ENCODE results near the gene ADSL.

The ADSL gene

DNA sequence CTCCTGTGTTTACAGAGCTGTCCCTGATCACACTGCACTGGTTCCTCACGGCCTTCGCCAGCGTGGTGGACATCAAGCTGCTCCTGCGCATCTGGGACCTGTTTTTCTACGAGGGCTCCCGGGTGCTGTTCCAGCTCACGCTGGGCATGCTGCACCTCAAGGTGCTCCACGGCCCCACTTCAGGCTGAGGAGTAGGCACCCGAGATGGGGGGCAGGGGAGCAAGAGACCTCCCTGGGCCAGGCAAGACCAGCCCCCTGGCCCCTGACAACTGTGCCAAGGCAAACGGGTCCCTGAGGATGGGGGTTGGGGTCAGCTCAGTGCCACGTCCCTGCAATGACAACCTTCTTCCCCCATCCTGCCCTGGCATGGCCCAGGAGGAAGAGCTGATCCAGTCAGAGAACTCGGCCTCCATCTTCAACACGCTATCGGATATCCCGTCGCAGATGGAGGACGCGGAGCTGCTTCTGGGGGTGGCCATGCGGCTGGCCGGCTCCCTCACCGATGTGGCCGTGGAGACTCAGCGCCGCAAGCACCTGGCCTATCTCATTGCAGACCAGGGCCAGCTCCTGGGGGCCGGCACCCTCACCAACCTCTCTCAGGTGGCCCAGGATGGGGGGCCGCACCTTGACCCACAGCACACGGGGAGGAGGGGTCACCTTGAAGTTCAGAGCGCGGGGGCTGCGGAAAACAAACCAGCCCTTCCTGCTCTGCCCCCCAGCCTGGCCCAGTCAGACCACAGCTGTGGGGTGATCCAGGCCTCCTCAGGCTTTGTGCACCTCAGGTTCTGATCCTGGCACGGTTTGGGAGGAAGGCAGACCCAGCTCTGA, 60.0 kb downstream of the ADSL start:
- DNase-seq = no peak

DNA sequence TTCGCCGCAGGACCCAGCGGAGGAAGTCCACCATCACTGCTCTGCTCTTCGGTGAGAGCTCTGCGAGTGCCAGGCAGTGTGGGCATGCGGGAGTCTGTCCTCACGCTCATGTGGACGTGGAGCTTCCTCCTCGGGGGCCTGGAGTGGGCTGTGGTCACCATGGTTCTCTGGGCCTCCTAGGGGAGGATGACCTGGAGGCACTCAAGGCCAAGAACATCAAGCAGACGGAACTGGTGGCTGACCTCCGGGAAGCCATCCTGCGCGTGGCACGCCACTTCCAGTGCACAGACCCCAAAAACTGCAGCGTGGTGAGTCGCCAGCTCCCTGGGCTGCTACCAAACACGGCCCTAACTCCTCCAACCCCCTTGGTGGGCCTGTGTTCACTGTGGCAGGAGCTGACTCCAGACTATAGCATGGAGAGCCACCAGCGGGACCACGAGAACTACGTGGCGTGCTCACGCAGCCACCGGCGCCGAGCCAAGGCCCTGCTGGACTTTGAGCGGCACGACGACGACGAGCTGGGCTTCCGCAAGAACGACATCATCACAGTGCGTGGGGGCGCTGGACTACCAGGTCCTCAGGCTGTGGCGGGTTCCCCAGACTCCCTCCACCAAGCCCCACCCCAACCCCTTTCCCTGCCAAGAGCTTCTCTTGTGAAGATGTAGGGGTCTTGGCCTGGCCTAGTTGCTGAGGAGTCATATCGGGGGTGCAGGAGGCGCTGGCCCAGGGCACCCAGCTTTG, 60.9 kb downstream of the ADSL start:
- DNase-seq = no peak

DNA sequence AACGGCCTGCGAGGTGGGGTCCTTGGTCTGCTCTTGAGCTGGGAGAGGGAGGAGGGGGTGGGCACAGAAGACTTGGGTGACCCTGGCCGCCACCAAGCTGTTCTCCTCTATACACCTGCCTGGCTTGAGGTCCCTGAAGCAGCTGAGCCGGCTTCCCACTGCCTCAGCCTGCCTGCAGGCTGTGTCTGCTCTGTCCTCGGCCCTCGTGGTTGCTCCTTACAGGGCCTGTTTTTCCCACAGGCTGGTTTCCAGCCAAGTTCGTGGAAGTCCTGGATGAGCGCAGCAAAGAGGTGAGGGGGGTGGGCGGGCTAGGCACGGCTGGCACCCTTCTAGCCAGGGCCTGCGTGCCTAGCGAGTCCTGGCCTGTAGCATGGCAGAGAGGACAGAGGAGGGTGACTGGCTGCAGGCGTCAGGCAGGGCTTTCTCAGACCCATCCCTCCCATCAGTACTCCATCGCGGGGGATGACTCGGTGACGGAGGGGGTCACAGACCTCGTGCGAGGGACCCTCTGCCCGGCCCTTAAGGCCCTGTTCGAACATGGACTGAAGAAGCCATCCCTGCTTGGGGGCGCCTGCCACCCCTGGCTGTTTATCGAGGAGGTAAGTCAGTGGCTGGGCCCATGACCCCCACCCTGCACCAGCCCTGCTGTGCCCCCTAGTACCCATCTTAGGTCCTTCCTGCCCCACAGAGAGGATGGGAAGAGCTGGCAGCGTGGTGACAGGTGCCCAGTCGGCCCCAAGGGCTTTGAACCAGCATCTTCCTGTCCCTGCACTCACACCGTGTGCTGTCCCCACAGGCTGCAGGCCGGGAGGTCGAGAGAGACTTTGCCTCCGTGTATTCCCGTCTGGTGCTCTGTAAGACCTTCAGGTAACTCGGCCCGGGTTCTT, 61.8 kb downstream of the ADSL start:
- no peak for DNase-seq

DNA sequence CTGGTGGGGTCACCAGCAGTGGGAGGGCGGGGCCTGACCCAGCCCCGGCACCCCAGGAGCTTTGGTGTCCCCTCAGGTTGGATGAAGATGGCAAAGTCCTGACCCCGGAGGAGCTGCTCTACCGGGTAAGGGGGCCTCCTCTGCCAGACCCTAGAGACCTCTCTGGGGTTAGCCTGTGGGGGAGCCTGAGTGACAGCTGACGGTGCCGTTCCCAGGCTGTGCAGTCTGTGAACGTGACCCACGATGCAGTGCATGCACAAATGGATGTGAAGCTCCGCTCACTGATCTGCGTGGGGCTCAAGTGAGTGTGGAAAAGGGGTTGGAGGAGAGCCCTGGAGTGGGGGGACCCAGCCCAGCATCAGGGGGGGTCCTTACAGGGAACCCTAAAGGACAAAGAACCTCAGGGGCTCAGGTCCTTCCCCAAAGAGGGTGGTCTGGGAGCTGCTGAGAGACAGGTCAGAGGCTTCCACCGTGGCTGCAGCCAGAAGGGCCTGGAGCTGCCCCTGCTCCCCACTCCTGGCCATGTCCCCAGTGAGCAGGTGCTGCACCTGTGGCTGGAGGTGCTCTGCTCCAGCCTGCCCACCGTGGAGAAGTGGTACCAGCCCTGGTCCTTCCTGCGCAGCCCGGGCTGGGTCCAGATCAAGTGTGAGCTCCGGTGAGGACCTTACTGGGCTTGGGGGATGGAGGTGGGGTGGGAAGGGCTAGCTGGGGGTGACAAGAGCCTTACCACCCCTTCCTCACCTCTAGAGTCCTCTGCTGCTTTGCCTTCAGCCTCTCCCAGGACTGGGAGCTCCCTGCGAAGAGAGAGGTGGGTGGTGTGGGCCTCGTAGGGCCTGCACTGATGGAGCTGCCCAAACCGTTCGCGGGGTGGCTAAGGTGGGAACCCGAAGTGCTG, 62.7 kb downstream of the ADSL start:
- DNase-seq = no peak

DNA sequence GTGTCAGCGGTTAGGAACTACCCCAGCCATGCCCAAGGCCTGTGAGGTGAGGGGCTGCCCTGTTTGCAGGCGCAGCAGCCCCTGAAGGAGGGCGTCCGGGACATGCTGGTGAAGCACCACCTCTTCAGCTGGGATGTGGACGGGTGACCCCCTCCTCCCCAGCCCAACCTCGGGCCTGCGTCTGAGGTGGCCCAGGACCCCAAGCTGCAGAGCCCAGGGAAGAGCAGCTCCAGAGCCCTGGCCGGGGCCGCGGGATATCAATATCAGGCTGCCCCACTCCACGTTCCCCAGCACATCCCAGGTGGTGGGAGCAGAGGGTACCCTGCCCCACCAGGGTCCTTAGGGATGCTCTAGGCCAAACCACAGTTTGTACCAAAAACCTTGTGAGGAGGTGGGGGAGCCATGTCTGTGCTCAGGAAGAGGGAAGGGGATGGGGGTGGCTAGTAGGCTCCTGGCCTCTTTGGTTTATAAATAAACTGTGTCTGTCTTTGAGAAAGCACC, 63.4 kb downstream of the ADSL start:
- no peak for DNase-seq

DNA sequence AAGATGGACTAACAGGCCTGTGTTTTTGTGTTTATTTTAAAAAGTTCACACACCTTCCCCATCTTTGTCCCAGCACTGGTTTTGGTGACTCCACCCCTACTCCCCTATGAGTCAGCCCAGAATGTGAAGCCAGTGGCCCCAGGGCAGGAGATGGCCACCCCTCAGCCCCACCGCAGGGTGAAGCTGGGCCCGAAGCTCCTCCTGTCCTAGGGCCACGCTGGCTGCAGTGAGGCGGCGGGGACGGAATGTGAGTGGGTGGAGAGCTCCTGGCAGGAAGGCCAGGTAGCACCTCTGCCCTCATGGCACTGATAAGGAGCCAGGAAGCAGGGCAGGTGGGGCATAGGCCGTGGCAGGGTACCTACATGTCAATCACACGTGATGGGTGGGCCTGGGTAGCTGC, 64.0 kb downstream of the ADSL start:
- no peak for DNase-seq

DNA sequence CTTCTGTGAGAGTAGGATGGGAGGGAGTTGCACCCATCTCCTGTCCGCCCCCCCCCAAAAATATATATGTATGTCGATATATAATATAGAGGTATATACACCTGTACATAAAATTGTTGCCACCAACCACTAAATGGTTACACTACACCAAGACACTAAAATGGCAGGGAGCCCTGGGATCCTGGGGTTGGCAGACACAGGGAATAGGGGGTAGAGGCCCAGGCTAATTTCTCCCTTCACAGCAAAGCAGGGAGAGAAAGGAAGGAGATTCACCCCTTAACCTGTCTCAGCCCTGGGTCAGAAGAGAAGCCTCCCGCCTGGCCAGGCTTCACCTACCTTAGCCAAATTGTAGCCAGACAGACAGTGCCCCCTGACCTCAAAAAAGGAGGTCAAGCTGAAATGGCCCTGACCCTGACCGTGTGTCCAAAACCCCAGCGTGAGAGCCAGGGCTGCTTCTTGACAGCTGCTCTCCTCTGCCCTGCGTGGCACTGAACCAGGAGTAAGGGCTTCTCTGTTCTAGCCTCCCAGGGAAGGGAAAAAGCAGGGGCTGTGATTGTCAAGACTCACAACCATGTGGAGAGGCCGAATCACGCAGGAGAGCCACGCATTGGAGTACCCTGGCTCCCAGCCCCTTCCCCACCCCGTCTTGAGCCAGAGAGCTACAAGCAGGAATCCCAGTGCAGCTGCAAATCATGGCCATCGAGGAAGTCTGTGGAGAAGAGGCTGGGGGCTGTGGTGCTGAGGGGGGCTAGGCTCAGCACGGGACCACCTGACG, 64.6 kb downstream of the ADSL start:
- DNase-seq = no peak

DNA sequence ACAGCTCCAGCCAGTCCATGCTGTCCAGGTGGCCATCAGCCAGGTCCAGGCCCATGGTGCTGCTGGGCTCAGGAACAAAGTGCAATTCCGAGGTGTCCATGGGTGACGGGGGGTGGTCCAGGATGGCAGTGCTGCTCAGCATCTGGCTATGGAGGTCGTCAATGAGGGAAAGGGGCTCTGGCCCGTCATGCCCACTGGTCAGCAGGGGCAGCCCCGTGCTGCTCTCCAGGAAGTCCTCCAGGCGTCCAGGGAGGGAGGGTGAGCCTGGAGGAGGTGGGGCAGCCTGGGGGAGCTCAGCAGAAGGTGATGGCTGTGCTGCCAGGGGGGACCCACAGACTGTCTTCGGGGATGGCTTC, 65.2 kb downstream of the ADSL start:
- no peak for DNase-seq

DNA sequence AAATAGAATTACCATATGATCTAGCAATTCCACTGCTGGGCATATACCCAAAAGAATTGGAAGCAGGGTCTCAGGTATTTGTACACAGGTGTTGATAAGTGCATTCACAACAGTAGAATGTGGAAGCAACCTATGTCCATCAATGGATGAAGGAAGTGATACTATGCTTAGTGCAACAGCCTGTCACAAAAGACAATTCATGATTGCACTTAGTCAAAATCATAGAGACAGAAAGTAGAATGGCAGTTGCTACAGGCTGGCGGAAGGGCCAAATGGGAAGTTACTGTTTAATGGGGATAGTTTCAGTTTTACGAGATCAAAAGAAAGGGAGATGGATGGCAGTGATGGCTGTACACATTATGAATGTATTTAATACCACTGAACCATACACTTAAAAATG, 66.1 kb downstream of the ADSL start:
- DNase-seq = no peak

DNA sequence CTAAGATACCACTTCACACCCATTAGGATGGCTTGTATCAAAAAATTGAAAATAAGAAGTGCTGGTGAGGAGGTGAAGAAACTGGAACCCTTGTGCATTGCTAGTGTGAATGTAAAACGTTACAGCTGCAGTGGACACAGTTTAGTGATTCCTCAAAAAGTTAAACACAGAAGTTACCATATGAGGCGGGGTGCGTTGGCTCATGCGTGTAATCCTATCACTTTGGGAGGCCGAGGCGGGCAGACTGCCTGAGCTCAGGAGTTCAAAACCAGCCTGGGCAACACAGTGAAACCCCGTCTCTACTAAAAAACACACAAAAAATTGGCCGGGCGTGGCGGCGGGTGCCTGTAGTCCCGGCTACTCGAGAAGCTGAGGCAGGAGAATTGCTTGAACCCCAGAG, 67.6 kb downstream of the ADSL start:
- no peak for DNase-seq

DNA sequence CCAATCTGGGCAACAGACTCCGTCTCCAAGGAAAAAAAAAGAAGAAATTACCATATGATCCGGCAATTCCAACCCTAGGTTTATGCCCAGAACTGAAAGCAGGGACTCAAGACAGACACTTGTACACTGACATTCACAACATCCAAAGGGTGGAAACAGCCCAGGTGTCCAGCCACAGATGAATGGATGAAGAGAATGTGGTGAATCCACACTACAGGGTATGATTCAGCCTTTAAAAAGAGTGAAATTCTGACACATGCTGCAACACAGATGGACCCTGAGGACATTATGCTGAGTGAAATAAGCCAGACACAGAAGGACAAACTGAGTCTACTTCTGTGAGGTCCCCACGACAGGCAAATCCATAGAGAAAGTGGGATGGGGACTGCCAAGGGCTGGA, 68.0 kb downstream of the ADSL start:
- DNase-seq = no peak

DNA sequence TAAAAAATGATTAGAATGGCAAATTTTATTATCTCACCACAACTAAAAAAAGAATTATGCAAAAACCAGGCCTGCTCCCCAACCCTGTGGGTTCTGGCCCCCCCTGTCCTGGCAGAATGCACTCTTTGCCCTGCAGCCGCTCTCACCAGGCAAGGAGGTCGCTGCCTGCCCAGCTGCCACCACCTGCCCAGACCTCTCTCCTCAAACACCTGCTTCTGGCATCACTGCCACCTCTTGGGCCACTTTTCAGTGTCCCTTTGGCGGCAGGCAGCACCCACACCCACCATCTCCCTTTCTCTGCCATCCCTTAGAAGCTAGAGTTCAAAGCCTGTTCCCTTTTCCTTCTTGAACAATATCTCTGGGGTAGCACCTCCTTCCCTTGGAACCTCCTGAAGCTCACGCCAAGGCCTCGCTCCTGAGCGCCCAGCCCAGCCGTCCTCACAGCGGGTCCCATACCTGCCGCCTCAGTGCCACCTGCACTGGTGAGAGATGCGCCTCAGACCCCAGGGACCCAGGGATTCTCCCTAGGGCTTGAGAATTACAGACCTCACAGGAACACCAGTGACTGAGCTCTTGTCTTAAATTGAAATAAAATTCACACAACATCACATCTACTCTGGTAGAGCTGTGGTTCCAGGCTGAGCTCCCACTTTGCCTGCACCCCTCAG, 68.7 kb downstream of the ADSL start:
- no peak for DNase-seq

DNA sequence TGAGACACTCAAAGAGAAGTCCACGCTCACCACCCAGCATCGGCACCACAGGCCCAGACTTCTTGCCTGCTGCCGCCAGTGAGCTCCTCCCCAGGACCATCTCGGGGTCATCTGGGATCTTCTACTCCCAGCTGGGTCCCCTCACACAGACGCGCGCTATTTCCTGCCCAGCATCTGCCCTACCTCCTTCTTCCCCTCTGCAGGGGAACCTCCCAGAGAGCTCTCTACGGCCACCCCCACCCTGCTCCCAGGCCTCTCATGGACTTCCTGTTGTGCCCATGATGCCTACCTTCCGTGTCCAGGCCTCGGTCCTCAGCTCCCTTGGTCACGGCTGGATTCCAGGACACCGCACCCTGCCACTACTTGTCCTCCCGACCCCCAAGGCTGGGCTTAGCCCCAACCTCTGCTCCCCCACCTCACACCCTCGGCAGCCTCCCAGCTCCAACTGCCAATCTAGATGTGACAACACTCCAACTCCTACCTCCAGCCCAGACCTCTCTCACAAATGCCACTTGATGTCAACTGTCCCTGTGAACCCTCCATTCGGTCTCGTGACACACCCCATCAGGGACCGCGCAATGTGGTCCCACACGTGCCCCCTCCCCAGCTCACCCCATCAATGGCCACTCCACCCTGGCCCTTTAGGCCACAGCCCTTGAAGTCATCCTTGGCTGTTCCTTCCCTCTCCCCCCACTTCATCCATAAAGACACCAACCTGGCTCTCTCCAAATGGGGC, 69.4 kb downstream of the ADSL start:
- no peak for DNase-seq

DNA sequence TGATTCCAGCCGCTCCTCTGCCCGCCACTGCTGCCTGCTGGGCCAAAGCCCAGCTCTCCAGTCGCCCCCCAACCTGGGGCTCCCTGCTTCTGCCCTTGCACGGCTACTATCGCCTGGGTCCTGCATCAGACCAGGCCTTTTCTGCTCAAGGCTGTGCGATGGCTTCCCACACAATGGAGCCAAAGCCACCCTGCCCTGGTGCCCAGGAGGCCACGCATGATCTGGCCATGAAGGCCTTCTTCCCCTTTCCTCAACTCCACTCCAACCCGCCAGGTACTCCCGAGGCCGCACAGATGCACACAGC, 69.9 kb downstream of the ADSL start:
- DNase-seq = no peak

DNA sequence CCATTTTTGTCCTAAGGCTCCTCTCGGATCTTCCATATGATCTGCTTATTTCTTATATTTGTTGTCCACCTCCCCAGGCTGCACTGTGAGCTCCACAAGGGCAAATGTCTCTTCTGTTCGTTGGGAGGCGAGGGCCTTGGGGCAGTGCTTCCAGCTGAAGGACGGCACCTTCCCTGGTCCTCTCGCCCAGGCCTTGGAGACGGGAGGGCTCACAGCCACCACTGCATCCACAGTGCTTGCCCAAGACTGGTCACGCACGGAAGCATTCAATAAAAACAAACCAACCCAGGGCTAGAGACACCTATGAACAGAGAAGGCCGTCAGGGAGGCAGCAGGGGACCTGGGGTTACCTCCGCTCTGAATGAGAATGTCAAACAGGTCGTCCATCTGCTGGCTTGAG, 70.3 kb downstream of the ADSL start:
- DNase-seq = no peak

DNA sequence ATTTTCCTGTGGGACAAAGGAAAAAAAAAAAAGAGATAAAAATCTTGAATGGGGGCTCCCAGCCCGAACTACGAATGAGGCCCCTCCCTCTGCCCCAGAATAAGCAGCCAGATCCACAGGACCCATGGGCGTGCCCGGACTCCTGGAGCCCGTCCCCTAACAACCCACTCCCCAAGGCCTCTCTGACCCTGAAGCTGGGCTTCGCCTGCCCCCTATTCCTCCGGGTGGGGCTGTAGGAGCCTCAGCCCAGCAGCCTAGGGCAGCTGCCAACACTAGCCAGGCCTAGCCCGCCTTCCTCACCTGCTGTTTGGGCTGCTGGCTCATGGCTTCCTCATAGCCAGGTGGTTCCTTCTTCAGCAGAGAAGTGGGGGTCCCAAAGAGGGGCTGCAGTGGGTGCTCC, 70.7 kb downstream of the ADSL start:
- DNase-seq = no peak

DNA sequence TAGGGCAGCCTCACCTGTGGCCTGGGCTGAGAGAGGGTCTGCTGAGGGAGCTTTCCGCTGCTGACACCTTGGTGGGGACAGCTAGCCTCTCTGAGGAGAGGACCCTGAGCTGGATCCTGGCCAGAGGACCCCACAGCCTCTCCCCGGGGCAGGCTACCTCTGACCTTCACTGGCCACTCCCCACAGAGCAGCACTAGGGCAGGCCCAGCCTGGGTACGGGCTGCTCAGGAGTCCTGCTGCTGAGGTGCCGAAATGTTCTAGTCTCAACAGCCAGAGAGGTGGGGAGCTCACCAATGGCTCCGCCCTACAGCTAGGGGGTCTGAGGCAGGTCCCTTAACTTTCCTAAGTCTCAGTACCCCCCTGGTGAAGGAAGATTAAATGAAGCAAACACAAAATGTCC, 71.6 kb downstream of the ADSL start:
- no peak for DNase-seq

DNA sequence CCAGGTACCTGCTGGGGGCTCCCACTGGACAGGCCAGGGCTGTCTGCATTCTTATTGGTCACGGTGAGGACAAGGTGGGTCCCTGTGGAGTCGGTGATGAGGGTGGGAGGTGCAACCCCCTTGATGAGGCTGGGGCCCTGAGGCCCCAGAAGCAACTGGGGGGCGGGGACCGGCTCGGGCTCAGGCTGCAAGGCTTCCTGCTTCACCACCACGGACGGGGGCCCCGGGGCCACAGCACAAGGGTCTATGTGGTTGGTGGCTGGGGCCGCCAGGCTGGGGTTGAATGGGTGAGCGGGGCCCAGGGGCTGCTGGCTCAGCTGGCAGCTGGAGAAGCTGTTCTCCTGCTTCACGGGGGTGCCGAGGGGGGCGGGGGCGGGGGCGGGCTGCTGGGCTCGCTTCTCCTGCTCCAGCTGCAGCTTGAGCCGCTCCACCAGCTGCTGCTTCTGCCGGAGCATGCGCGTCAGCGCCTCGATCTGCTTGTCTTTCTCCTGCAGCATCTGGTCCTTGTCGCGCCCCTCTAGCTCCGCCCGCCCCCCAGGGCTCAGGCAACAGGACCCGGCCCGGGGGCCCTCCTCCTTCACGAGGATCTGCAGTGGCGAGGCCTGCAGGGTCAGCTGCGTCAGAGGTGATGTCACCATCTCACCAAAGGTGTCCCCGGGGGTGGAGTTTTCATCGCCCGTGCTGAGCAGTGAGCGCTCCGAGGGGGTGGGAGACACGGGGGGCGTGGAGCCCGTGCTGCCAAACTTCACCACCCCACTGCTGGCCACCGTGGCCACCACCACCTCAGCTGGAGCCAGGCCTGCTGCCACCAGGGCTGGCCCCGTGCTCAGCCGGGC, 72.3 kb downstream of the ADSL start:
- DNase-seq = no peak

DNA sequence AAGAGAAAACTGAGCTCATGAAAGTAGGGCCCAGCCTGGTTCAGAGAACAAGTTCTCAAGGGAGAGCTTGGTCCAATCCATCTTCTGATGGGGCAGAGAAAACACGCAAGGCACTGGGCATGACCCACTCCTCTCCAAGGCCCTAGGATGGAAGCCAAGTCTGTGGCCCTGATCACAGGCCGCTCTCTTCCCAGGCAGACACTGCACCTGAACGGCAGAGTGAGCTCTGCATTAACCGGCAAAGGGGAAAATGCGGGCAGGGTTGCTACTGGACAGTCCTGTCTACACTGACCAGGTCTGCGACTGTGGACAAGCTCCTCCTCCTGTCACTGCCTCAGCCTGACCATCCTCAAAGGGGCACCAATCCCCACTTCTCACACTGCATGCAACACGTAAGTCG, 73.4 kb downstream of the ADSL start:
- no peak for DNase-seq

Measured in cerebellar nuclear complex (tissue), 1 donor.